ENCODE data around the gene LIN7A.

DNA sequence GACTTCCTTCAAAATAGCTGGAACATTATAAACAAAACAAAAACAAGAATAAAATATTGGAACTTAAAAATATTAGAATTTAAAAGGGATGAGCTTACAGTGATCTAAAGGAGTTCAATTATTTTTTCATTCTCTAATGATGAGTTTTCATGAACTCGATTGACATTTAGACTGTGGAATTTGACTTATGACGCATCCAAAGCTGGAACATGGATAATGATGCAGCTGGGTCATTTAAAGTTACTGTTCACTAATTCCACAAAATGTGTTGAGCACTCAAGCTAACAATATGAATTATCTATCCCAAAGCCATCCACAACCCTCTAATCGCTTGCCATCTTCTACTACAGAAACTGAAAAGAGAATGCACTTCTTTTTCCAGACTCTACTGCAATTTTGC lies 42.5 kb downstream of the LIN7A start:
- TF ChIP-seq, protein P1, sequence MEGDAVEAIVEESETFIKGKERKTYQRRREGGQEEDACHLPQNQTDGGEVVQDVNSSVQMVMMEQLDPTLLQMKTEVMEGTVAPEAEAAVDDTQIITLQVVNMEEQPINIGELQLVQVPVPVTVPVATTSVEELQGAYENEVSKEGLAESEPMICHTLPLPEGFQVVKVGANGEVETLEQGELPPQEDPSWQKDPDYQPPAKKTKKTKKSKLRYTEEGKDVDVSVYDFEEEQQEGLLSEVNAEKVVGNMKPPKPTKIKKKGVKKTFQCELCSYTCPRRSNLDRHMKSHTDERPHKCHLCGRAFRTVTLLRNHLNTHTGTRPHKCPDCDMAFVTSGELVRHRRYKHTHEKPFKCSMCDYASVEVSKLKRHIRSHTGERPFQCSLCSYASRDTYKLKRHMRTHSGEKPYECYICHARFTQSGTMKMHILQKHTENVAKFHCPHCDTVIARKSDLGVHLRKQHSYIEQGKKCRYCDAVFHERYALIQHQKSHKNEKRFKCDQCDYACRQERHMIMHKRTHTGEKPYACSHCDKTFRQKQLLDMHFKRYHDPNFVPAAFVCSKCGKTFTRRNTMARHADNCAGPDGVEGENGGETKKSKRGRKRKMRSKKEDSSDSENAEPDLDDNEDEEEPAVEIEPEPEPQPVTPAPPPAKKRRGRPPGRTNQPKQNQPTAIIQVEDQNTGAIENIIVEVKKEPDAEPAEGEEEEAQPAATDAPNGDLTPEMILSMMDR (conservative IDR thresholded peaks at IDR 0.05; ENCODE audit: low read depth, low read length) = no peak
- no peak for TF ChIP-seq EZH2 (IDR thresholded peaks at IDR 0.05; ENCODE audit: borderline replicate concordance, low read depth, low read length, poor library complexity, severe bottlenecking)
